ENCODE data around the gene SEMA6C.

GRCh38 chr1:151165281-151165737, 18.9 kb upstream of the SEMA6C start:
- TF ChIP-seq CTCF (IDR thresholded peaks at IDR 0.05 in 2 of 3, conservative IDR thresholded peaks at IDR 0.05 in 1 of 3; ENCODE audit: borderline replicate concordance in 1 of 3, insufficient read depth in 1 of 3, low read depth in 2 of 3, low read length in 2 of 3) (no peak), RAD21 (IDR thresholded peaks at IDR 0.05; ENCODE audit: low read depth) (no peak), EZH2phosphoT487 (IDR thresholded peaks at IDR 0.05; ENCODE audit: borderline replicate concordance) (no peak), ATF3 (IDR thresholded peaks at IDR 0.05) (no peak), POLR2A (IDR thresholded peaks at IDR 0.05; ENCODE audit: borderline replicate concordance, extremely low read depth, insufficient read depth, insufficient read length) (no peak), REST (IDR thresholded peaks at IDR 0.05; ENCODE audit: low read depth) (no peak), CBX3 (IDR thresholded peaks at IDR 0.05; ENCODE audit: low read depth) (no peak), POLR2AphosphoS5 (IDR thresholded peaks at IDR 0.05; ENCODE audit: low read depth, low read length) (no peak), YY1 (IDR thresholded peaks at IDR 0.05; ENCODE audit: extremely low read depth, insufficient replicate concordance, low read depth, low read length) (no peak)

All from HCT116 (cell line).